Breast epithelium (tissue), 3 donors: ENCODE measurements around the gene ELK4.

ENCODE experiments used
- CTCF ChIP-seq, 3 donors: fragments of 450-650 bp; IDR thresholded peaks; one replicate each; pipeline ENCODE4 v1.5.1; 2016 to 2017; ENCODE audit warnings: antibody characterized with exemption in 3 of 3, mild to moderate bottlenecking in 3 of 3, moderate library complexity in 3 of 3
- POLR2A ChIP-seq: fragments of 450-650 bp; IDR thresholded peaks from one replicate; pipeline ENCODE4 v1.6.1; 2016; ENCODE audit warnings: antibody characterized with exemption, mild to moderate bottlenecking, moderate library complexity
- POLR2AphosphoS5 ChIP-seq, 3 donors: sonication (generic); formaldehyde crosslinking; IDR thresholded peaks; one replicate each; pipeline ENCODE4 v1.6.1; 2017; ENCODE audit warnings: antibody characterized with exemption in 3 of 3

GRCh38 chr1:205612556-205612955 lies 19.3 kb downstream of the ELK4 start:
- TF ChIP-seq CTCF (IDR thresholded peaks at IDR 0.05) = no peak
- no peak for TF ChIP-seq POLR2AphosphoS5 (IDR thresholded peaks at IDR 0.05)
- TF ChIP-seq POLR2A = no peak
